22Rv1 (cell line): ENCODE results near the gene GNG12.

Experiments used
- CTCF ChIP-seq: fragments of 450-650 bp; IDR thresholded peaks from 2 replicates; pipeline ENCODE4 v1.5.1; 2017; ENCODE audit warnings: mild to moderate bottlenecking
- ZFX ChIP-seq: fragments of 450-650 bp; IDR thresholded peaks from 2 replicates; pipeline ENCODE4 v1.6.1; 2017; ENCODE audit warnings: antibody characterized with exemption, borderline replicate concordance

- TF ChIP-seq CTCF (no peak), ZFX (no peak)
These were observed 164.6 kb downstream of the GNG12 start for GRCh38 chr1:67668660-67669059.
